Mesodermal cell (in vitro differentiated cells): ENCODE data around the gene GULP1.

ENCODE experiments used
- H3K27ac ChIP-seq: 2 replicates; pipeline ENCODE4 v1.7.0; 2013; ENCODE audit warnings: mild to moderate bottlenecking, low read depth, low read length, moderate library complexity; ENCODE audit not compliant: severe bottlenecking
- H3K36me3 ChIP-seq: 2 replicates; pipeline ENCODE4 v1.7.1; 2013; ENCODE audit warnings: mild to moderate bottlenecking, low read length, moderate library complexity; ENCODE audit not compliant: control insufficient read depth, insufficient read depth
- H3K4me1 ChIP-seq: one replicate; pipeline ENCODE4 v1.7.1; 2013; ENCODE audit warnings: mild to moderate bottlenecking, low read length; ENCODE audit not compliant: insufficient read depth, control insufficient read depth, poor library complexity, severe bottlenecking
- H3K4me3 ChIP-seq: 2 replicates; pipeline ENCODE4 v1.7.0; 2013; ENCODE audit warnings: low read length, control low read depth, mild to moderate bottlenecking; ENCODE audit not compliant: insufficient read depth, poor library complexity, severe bottlenecking; ENCODE audit errors: extremely low read depth
- H3K9me3 ChIP-seq: 2 replicates; pipeline ENCODE4 v1.7.1; 2013; ENCODE audit warnings: mild to moderate bottlenecking, low read length, moderate library complexity; ENCODE audit not compliant: control insufficient read depth
- WGBS, 2 experiments: methylation state at CpG; one replicate each; pipeline ENCODE4 v1.1.5; 2013; ENCODE audit warnings: missing lambda C conversion rate in 2 of 2; ENCODE audit not compliant: insufficient coverage in 2 of 2; 5-methylcytosine and 5-hydroxymethylcytosine counted together

GULP1 gene

DNA sequence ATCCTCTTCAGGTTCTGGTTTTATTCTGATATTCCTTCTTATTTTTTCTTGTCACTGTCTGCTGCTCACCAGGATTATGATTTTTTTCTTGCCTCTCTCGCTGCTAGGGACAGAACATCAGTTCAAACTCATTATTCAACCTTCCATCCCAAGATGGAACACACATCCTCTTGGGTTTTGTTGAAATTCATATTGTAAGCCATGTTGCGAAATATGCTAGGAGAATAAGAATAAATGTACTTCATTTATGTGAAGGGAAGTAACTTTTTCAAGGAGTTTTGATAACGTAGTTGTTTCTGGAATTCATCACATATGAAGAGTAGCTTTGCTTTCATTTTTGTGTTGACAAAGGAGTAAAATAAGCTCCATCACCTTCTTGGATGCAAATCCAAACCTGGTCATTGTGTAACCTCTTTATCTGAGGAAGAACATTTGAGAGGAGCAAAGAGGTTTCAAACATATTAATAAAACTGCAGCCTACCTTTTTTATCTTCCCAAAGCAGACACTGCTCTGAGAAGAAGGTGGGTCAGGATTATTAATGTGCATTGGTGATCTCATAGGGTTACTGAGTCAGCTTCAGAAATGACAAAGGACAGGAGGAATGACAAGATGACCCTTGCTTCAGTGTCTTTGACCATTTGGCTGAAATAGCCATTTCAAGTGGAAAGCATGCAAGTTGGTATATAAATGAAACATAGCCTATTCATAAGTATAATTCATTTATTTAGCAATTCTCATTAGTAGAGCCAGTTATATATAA, 280.0 kb downstream of the GULP1 start:
- Histone ChIP-seq H3K27ac (no peak overlapping the region), H3K4me1 (no peaks in the 10 kb centered on the region), H3K36me3 (peaks cover 28% of the 10 kb centered on the region), H3K9me3 (no peaks in the 10 kb centered on the region), H3K4me3 (no peak overlapping the region)
- 100% methylated on average over 1 to 2 of the region's 3 CpGs for WGBS, 2 experiments

DNA sequence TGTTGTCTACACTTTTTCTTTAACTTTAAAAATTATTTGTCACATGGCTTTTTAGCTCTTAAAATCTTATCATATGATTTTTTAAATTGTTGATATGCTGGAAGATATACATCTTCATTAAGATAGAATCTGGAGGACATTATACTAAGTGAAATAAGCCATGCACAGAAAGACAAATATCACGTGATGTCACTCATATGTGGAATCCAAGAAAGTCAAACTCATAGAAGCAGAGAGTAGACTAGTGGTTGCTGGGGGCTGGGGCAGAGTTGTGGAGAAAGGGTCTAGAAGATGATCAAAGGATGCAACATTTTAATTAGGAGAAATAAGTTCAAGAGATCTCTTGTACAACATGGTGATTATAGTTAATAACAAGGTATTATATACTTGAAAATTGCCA, 280.9 kb downstream of the GULP1 start:
- 100% methylated on average over 1 of the region's 1 CpG; no CpG with 5 or more reads in 1 of the 2 experiments for WGBS, 2 experiments
- Histone ChIP-seq H3K9me3 (no peaks in the 10 kb centered on the region), H3K4me3 (no peak overlapping the region), H3K36me3 (peaks cover 28% of the 10 kb centered on the region), H3K27ac (no peak overlapping the region), H3K4me1 (no peaks in the 10 kb centered on the region)

DNA sequence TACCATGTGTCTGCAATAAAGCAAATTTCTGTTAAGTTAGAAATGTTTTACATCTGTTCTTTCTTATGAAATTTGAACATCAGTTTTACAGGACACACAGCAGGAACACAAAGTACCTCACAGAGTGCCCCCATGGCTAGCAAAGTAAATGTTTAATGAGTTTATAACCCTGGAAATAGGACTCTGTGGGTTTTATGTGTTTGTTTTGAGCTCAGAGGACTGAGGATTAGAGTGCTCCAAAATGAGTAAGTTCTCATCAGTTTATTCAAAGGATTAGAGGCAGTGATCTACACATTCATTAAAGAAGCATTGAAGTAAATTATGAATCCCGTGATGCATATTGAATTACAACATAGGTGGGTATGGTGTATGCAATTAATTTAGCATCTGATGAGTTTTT, 281.8 kb downstream of the GULP1 start:
- Histone ChIP-seq H3K4me3 (no peak overlapping the region), H3K36me3 (peaks cover 28% of the 10 kb centered on the region), H3K27ac (no peak overlapping the region), H3K4me1 (no peaks in the 10 kb centered on the region), H3K9me3 (no peaks in the 10 kb centered on the region)
- no CpG with 5 or more reads among the region's 1 CpG for WGBS, 2 experiments

DNA sequence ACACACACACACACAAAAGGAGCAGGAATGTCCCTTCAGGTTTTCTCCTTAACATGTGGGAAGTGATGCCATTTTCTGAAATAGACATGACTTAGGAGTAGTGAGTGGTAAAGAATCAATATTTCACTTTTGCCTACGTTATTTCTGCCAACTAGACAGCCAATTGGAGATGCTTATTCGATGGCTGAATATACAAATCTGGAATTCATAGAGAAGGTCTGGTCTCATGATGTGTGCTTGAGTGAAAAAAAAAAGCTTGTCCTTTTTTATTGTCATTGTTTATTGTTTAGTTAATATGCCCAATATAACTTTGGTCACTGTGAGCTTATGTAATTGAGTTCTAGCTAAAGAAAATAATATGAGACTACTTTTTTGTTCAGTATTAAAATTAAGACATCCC, 284.3 kb downstream of the GULP1 start:
- H3K4me3 ChIP-seq, result no peak overlapping the region
- peaks cover 9% of the 10 kb centered on the region for H3K36me3 ChIP-seq
- 100% methylated on average over 2 of the region's 2 CpGs for WGBS, 2 experiments
- H3K4me1 ChIP-seq, result no peaks in the 10 kb centered on the region
- H3K9me3 ChIP-seq, result no peaks in the 10 kb centered on the region
- no peak overlapping the region for H3K27ac ChIP-seq

DNA sequence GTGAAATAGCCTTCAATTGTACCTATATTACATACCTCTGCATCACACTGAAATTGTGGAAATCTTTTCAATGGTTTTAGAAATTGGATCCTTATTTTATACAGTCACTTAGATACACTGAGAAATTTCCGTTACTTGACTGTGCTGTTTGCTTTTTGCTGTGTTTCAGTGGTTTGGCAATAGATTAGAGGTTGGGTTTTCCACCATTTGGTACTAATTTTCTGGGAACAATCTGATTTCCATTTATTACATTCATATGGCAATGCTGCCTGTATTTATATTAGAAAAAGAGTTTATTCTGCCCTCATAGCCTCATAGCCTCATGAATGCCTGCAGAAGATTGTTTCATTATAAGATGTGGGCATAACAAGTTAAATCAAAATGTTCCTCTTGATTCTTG, 285.0 kb downstream of the GULP1 start:
- Histone ChIP-seq H3K4me1 (no peaks in the 10 kb centered on the region), H3K36me3 (peaks cover 4% of the 10 kb centered on the region), H3K4me3 (no peak overlapping the region), H3K27ac (no peak overlapping the region), H3K9me3 (no peaks in the 10 kb centered on the region)
- no CpG with 5 or more reads among the region's 1 CpG for WGBS, 2 experiments

DNA sequence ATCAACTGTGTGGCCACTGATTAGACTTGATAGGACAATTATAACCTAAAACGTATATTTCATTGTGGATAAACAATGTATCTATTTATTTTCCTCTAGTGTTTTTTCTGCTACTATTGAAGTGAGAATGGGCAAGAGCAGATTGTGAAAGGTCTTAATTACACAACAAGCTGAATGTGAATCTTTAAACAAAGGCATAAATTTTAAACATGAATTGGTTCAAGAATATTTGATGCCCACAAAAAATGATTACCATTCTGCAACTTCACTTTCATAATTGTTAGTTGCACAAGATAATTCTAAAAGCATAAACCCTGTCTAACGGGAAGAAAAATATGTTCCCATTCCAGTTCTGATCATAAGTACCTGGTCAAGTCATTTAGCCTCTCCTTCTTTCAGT, 285.6 kb downstream of the GULP1 start:
- Histone ChIP-seq H3K9me3 (no peaks in the 10 kb centered on the region), H3K4me3 (no peak overlapping the region), H3K4me1 (no peaks in the 10 kb centered on the region), H3K36me3 (no peaks in the 10 kb centered on the region), H3K27ac (no peak overlapping the region)
- WGBS, 2 experiments, result 83% methylated on average over 1 of the region's 2 CpGs; no CpG with 5 or more reads in 1 of the 2 experiments

DNA sequence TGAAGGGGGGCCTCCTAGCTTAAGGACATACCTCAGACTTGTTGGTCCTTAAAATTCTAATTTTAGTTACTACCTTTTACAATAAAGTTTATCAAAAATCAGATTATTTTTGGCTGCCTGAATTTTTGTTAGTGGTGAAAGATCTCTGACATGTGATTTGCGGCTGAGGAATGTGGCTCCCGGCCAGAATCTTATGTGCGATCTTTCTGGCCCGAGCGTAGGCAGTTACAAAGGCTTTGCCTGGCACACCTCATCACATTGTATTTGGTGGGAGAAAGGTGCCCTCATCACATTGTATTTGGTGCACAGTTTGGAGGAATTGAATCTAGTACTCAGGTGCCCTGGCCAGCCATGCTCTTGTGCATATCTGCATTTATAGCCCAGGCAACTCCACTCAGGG, 289.1 kb downstream of the GULP1 start:
- Histone ChIP-seq H3K9me3 (no peaks in the 10 kb centered on the region), H3K27ac (no peak overlapping the region), H3K36me3 (peaks cover 13% of the 10 kb centered on the region), H3K4me3 (no peak overlapping the region), H3K4me1 (no peaks in the 10 kb centered on the region)
- 100% methylated on average over 2 of the region's 5 CpGs; no CpG with 5 or more reads in 1 of the 2 experiments for WGBS, 2 experiments

DNA sequence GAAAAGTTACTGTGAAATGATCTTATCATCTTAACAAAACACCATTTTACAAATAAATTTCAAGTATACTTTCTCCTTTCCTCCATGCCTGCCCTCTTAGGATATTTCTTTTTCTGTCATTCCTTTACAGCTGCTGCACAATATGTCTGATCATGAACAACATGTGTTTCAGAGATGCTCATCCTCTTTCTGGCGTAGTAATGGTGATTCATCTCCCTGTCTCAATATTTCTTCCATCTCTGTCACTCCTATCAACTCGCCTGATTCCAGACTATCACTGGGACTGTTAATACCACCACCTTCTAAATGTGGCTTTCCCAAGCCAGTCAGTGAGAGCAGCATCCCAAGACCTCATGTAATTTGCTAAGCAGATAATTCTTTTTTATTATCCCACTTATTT, 290.5 kb downstream of the GULP1 start:
- peaks cover 15% of the 10 kb centered on the region for H3K36me3 ChIP-seq
- H3K4me3 ChIP-seq, result no peak overlapping the region
- 86% methylated on average over 2 of the region's 2 CpGs; no CpG with 5 or more reads in 1 of the 2 experiments for WGBS, 2 experiments
- H3K27ac ChIP-seq, result no peak overlapping the region
- no peaks in the 10 kb centered on the region for H3K4me1 ChIP-seq
- H3K9me3 ChIP-seq, result no peaks in the 10 kb centered on the region

DNA sequence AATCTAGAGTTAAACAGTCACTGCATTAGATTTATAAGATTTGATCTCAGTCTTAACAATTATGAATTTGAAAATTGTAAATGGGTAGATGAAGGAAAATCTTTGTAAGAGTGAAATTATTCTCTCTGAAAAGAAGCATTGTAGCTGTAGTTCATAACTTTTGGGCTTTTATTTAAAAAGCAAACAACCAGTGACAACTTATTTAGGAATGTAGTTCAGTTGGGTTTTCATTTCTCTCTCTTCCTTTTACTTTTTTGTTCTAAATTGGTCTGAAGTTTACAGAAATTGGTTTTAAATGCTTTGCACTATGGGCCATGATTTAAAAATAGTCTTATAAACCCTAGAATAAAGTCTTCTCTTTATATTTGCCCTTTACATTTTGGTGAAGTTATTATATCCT, 296.6 kb downstream of the GULP1 start:
- H3K36me3 ChIP-seq, result peaks cover 19% of the 10 kb centered on the region
- H3K4me1 ChIP-seq, result no peaks in the 10 kb centered on the region
- no peak overlapping the region for H3K4me3 ChIP-seq
- H3K9me3 ChIP-seq, result no peaks in the 10 kb centered on the region
- no peak overlapping the region for H3K27ac ChIP-seq

DNA sequence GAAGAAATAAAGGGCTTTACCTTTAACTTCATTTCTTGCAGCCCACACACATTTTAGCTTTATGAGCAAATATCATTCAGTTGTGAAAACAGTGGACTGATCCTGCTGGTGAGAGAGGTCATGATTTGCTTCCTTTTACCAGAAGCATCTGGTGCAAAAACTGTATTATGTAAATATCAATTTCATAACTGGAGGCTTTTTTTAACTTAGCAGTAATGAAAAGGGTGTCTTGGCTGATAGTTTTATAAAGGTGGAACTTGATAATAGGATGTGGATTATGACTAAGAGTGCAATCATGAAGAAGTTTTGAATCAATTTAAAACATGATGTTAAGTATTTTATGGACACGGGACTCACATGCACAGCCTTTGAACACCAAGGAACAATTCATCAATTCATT, 304.4 kb downstream of the GULP1 start:
- no peaks in the 10 kb centered on the region for H3K9me3 ChIP-seq
- peaks cover 3% of the 10 kb centered on the region for H3K36me3 ChIP-seq
- no CpG with 5 or more reads among the region's 1 CpG for WGBS, 2 experiments
- H3K27ac ChIP-seq, result no peak overlapping the region
- no peak overlapping the region for H3K4me3 ChIP-seq
- H3K4me1 ChIP-seq, result no peaks in the 10 kb centered on the region

DNA sequence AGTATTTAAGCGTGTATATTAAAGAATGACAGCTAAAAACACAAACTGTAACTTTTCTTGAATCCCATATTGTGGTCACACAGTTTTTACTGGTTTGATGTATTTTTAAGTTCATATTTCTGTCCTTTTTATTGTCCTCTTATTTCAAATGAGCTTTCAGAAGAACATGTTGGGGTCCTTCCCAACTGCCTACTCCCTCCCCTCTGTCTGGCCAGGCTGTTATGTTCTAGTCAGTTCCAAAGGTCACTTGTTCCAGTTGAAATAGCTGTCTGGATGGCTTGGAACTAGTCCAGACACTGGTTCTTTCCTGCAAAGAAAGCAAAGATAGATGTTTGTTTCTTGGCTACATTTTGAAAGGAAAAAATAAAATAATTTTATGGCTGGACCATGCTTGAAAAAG, 306.9 kb downstream of the GULP1 start:
- H3K4me3 ChIP-seq, result no peak overlapping the region
- no peak overlapping the region for H3K27ac ChIP-seq
- peaks cover 3% of the 10 kb centered on the region for H3K36me3 ChIP-seq
- no CpG with 5 or more reads among the region's 1 CpG for WGBS, 2 experiments
- no peaks in the 10 kb centered on the region for H3K4me1 ChIP-seq
- no peaks in the 10 kb centered on the region for H3K9me3 ChIP-seq
